ENCODE results near the gene ATP2A2.
"Not testable (repeated sequence)": the region's sequence is repeated elsewhere in the genome, so short reads cannot be mapped to it uniquely, and the experiment has no call there.

Gene ATP2A2

DNA sequence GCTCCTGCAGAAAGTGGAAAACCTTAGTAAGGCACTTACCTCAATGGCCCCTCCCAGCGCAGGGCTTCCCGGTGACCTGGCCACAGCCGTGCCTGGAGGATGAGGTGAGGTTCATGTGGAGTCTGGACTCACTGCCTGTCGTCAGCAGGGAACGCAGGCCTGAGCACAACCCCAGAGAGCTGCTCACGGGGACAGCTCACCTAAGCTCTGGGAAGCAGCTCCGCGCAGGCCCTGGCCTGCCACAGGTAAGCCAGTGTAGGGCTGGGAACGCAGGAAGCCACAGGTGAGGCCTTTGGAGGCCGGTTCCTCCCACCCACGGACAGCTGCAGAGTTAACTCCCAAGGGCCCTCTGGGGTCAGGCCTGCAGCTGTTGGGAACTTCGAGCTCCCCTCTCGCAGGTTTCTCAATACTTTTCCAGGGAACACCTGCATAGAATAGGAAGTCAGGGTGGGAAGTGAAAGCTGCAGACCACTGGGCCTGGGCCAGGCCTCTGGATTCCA lies 89.7 kb downstream of the ATP2A2 start:
- DNase-seq, result no peak

GRCh38 chr12:110371408-110372055 lies 90.5 kb downstream of the ATP2A2 start:
- no peak for DNase-seq

GRCh38 chr12:110372056-110372425 lies 91.0 kb downstream of the ATP2A2 start:
- no peak for DNase-seq

- DNase-seq, result no peak
These were observed 92.0 kb downstream of the ATP2A2 start for GRCh38 chr12:110373025-110373424.

DNA sequence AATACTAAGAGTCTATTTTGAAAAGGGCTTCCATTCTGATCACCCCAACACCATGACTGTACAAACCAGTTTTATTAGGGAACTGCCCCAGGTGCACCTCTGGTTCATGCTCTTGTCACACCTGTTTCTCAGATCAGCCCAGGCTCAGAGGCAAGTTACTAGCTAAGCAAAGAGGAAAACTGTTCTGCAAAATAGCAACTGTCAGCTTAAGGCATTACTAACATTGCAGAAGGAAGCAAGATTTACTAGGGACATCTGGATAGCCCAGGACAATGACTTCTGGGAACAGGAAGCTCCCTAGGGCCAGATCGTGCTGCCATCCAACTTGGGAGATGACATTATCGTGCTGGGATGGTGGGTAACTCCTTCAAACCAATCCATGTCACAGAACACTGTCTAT lies 92.4 kb downstream of the ATP2A2 start:
- DNase-seq, result no peak

- DNase-seq, result no peak
These were observed 93.0 kb downstream of the ATP2A2 start for GRCh38 chr12:110373962-110374611.

DNA sequence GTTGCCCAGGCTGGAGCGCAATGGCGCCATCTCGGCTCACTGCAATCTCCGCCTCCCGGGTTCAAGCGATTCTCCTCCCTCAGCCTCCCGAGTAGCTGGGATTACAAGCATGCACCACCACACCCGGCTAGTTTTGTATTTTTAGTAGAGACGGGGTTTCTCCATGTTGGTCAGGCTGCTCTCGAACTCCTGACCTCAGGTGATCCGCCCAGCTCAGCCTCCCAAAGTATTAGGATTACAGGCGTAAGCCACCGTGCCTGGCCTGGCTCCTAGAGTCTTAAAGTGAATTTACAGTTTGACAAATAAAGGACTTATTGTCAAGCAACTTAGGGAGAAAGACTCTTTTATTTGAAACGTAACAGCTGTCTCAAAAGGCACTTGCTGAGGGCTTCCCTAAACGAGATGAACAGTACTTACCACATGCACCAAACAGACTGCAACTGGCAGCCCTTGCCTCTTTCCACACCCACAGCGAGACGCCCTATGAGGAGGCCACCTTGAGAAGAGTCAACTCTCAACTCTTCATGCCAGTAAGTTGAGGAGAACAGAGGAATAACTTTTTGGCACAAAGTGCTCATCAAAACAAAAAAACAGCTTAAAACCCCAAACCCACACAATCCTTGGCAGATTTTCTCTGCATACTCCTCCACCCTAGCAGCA lies 97.2 kb downstream of the ATP2A2 start:
- not testable (repeated sequence) for DNase-seq

- no peak for DNase-seq
These were observed 98.2 kb downstream of the ATP2A2 start for GRCh38 chr12:110379197-110379596.

DNA sequence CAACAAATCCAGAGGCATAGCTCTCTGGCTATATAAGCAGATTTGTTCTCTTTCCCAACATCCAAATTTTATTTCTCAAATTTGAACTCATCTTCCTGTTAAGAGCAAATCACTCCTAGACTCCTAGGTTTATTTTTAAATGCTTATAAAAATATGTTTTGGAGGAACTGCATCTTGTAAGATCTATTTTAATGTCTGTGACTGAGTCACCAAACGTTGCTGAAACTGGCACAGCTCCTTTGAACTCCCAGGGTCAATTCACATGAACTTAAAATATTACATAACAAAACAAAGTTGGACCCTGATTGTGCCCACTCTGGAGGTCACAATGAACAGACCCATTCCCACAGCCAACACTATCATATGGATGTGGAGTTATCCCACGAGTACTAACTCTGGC lies 98.6 kb downstream of the ATP2A2 start:
- no peak for DNase-seq

GRCh38 chr12:110382683-110383082 lies 101.6 kb downstream of the ATP2A2 start:
- DNase-seq, result no peak

Data from activated CD4-positive, alpha-beta T cell treated with anti-CD3 and anti-CD28 coated beads for 4 hours (primary cell).